HEK293 (cell line): ENCODE measurements around the gene COL4A1.

ENCODE experiments used
- SCRT2 ChIP-seq: fragments of 450-650 bp; formaldehyde crosslinking; IDR thresholded peaks from 2 replicates; pipeline ENCODE4 v1.5.1; 2016; ENCODE audit warnings: missing biosample characterization, missing genetic modification characterization
- ZBTB8A ChIP-seq: fragments of 450-650 bp; formaldehyde crosslinking; IDR thresholded peaks from 2 replicates; pipeline ENCODE4 v1.5.1; 2016; ENCODE audit warnings: missing biosample characterization, missing genetic modification characterization
- ZNF37A ChIP-seq: fragments of 450-650 bp; IDR thresholded peaks from 2 replicates; pipeline ENCODE4 v1.5.1; 2018; ENCODE audit warnings: missing biosample characterization, missing genetic modification characterization
- TF ChIP-seq, protein P1 (sequence below): fragments of 450-650 bp; formaldehyde crosslinking; IDR thresholded peaks from 2 replicates; pipeline ENCODE4 v1.5.1; 2016; ENCODE audit warnings: missing biosample characterization, missing genetic modification characterization
- TF ChIP-seq, protein P2 (sequence below): fragments of 450-650 bp; formaldehyde crosslinking; IDR thresholded peaks from 2 replicates; pipeline ENCODE4 v1.5.1; 2016; ENCODE audit warnings: missing biosample characterization, missing genetic modification characterization, borderline replicate concordance

DNA sequence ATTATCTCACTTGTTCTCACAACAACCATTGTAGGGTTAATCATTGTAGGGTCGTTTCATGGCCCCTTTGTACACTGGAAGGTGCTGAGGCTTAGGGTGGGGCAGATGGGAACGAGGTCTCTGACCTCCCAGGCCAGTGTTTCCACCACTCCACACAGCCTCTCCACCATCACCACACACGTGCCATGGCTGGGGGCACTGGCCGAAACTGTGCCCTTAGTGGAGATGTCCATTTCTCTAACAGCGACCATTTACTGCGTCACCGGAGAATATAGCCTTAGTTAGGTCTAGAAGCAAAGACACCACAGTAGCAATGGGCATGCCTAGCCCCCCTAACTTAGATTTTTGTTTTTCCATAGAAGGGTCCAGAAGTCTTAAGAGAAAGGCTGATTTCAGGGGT lies 36.5 kb downstream of the COL4A1 start:
- TF ChIP-seq ZBTB8A (no peak), SCRT2 (no peak), ZNF37A (tag by site-specific recombination) (no peak)
- TF ChIP-seq, protein P1, sequence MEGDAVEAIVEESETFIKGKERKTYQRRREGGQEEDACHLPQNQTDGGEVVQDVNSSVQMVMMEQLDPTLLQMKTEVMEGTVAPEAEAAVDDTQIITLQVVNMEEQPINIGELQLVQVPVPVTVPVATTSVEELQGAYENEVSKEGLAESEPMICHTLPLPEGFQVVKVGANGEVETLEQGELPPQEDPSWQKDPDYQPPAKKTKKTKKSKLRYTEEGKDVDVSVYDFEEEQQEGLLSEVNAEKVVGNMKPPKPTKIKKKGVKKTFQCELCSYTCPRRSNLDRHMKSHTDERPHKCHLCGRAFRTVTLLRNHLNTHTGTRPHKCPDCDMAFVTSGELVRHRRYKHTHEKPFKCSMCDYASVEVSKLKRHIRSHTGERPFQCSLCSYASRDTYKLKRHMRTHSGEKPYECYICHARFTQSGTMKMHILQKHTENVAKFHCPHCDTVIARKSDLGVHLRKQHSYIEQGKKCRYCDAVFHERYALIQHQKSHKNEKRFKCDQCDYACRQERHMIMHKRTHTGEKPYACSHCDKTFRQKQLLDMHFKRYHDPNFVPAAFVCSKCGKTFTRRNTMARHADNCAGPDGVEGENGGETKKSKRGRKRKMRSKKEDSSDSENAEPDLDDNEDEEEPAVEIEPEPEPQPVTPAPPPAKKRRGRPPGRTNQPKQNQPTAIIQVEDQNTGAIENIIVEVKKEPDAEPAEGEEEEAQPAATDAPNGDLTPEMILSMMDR (tag by site-specific recombination) = no peak
- TF ChIP-seq, protein P2, sequence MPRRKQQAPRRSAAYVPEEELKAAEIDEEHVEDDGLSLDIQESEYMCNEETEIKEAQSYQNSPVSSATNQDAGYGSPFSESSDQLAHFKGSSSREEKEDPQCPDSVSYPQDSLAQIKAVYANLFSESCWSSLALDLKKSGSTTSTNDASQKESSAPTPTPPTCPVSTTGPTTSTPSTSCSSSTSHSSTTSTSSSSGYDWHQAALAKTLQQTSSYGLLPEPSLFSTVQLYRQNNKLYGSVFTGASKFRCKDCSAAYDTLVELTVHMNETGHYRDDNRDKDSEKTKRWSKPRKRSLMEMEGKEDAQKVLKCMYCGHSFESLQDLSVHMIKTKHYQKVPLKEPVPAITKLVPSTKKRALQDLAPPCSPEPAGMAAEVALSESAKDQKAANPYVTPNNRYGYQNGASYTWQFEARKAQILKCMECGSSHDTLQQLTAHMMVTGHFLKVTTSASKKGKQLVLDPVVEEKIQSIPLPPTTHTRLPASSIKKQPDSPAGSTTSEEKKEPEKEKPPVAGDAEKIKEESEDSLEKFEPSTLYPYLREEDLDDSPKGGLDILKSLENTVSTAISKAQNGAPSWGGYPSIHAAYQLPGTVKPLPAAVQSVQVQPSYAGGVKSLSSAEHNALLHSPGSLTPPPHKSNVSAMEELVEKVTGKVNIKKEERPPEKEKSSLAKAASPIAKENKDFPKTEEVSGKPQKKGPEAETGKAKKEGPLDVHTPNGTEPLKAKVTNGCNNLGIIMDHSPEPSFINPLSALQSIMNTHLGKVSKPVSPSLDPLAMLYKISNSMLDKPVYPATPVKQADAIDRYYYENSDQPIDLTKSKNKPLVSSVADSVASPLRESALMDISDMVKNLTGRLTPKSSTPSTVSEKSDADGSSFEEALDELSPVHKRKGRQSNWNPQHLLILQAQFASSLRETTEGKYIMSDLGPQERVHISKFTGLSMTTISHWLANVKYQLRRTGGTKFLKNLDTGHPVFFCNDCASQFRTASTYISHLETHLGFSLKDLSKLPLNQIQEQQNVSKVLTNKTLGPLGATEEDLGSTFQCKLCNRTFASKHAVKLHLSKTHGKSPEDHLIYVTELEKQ = no peak
